GM19372 (cell line): Measurements from ENCODE around the gene KCNJ10.

Experiments
- ATAC-seq: cut with Tn5 transposase; IDR thresholded peaks from one replicate; pipeline ENCODE4 v1.9.1; 2021; ENCODE audit warnings: mild to moderate bottlenecking, low read depth, moderate library complexity; ENCODE audit not compliant: unreplicated experiment

The KCNJ10 gene

DNA sequence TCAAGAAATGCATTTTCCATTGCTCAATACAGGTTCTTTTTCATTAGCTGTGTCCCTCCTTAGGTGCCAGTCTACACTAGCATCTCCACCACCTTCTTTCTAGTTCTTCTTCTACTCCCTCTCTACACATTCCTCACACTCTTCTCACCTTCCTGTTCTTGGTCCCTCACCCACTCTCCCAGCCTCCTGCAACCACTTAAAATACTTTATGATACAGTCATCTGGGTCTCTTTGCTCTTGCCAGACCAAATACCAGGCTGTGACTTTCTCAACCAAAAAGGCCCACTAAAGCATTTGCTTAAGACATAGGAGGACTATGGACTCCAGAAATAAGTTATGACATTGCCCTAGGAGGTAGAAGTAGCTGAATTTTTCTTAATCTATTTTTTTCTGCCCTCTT is 73.3 kb downstream of the KCNJ10 start:
- no peak for ATAC-seq

DNA sequence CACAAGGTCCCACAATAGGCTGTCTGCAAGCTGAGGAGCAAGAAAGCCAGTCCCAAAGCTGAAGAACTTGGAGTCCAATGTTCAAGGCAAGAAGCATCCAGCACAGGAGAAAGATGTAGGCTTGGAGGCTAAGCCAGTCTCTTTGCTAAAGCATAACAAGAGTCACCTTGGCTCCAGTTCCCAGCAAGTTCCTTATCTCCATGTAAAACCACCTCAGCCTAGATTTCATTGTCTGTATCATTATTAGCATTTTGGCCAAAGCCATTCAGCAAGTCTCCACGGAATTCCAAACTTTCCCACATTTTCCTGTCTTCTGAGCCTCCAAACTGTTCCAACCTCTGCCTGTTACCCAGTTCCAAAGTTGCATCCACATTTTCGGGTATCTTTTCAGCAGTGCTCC is 75.1 kb downstream of the KCNJ10 start:
- no peak for ATAC-seq

DNA sequence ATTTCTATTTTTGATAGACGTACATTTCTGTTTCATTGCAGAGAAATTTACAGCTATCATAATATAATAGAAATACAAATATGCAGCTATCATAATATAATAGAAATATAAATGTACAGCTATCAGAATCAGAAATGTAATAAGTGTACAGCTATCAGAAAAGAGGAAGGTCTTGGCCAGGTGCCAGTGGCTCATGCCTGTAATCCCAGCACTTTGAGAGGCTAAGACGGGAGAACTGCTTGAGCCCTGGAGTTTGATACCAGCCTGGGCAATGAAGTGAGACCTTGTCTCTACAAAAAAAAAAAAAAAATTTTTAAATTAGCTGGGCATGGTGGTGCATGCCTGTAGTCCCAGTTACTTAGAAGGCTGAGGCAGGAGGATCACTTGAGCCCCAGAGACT is 76.0 kb downstream of the KCNJ10 start:
- no peak for ATAC-seq

DNA sequence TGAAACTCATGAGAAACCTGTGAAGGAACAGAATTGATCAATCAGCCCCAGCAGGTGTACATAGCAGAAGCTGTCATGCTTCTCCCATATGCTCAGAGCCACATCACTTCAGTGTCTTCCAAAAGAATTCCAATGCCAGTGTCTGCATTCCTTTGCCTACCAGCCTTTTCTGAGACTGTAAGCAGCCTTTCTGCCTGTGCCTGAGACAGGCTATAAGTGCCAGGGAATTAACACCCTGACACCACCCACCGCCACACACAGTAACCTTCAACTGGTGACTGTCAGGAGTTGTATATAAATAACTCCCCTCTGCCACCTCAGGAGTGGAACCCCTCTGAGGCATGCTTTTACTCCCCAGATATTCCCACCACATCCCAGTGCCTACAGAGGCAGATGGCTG is 77.8 kb downstream of the KCNJ10 start:
- ATAC-seq = no peak

DNA sequence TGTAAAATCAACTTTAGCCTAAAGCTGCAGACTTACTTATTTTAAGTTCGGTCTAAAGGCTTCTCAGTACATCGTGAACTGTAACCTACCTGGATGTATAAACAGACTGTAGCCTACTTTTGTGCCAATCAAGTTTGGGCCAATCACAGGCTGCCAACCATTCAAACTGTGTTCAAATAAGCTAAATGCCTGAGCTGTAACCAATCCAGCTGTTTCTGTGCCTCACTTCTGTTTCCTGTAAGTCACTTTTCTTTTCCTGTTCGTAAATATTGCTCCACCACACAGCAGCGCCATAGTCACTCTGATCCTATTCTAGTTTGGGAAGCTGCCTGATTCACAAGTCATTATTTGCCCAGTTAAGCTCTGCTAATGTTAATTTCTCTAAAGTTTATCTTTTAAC is 78.4 kb downstream of the KCNJ10 start:
- no peak for ATAC-seq

DNA sequence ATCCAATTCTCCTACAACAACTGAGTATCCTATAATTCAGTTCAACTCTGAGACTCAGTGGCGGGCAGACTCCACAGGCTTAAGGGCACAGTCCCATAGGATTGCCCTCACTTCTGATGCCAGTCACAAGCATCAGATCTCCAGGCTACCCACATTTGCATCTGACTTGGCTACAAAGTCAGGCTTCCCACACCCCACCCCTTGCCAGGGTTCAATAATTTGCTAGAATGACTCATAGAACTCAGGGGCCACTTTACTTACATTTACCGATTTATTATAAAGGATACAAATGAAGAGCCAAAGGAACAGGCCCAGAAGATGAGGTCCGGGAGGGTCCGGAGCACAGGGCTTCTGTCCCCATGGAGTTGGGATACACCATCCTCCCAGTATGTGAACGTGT is 80.0 kb downstream of the KCNJ10 start:
- no peak for ATAC-seq

DNA sequence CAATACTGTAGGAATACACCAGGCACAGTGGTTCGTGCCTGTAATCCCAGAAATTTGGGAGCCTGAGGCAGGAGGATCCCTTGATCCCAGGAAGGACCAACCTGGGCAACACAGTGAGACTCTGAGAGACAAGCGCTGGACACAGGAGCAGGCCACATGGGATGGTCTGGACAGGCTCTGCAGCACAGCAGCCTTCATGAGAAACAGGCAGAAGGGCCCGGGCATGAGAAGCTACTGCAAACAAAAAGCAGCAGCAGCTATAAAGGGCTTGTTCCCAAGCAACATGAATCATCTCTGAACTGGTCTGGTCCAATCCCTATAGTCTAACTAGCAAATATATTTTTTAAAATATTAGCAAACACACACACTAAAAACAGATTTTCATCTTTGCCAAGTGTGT is 80.4 kb downstream of the KCNJ10 start:
- ATAC-seq = no peak

DNA sequence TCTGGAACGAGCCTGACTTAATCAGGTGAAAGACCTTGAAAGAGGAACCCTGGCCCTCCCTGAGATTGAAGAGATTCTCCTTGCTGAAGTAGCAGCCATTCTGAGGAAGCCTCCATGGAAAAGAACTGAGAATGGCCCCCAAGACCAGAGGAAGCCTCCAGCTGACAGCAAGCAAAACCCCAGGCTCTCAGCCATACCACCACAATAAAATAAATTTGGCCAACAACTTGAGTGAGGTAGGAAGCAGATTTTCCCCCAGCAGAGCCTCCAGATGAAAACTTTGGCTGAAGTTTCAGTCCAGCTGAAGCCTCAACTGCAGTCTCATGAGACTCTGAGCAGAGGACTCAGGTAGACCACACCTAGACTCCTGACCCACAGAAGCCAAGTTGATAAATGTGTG is 82.0 kb downstream of the KCNJ10 start:
- no peak for ATAC-seq

DNA sequence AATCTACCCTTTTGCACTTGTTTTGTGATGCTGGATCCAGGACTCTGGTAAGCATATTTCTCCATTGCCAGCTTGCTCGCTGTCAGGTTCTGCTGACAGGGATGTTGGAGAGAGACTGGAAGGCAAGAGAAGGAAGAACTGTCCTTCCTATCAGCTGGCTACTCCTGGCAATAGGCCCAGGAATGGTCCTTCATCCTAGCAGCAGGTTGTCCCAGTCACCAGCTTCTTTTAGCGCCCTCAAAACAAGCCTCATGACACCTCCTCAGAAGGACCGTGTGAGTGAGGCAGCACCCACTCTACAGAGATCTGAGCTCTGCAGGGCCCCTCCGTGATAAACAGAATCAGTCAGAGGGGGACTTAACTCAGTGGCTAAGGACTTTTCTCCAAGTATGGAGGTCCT is 82.8 kb downstream of the KCNJ10 start:
- no peak for ATAC-seq

DNA sequence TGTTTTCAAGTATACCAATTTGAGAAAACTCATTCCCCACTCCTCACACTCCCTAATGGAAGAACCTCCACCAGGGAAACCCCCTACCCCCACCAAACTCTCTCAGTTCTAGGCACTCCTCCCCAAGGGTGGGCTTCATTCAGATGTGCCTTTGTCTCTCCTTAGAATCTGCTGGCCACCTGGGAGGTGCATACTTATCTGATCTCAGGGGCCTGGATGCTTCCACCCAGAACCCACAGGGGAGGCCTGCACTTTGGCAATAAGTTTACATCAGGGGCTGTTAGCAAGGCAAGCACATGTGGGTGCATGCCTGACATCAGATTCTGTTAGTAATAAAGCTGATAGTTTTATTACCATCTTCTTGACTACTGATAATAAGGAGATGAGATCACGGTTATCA is 83.4 kb downstream of the KCNJ10 start:
- no peak for ATAC-seq

DNA sequence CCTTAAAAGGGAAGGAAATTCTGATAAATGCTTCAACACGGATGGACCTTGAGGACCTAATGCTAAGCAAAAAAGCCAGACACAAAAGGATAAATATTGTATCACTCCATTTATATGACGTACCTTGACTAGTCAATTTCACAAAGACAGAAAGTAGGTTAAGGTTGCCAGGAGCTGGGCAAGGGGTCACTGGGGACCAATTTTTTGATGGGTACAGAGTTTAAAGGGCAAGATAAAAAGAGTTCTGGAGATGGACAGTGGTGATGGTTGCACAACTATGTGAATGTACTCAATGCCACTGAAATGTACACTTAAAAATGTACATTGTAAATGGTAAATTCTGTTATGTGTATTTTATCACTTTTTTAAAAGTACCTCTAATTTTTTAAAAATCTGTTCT is 83.9 kb downstream of the KCNJ10 start:
- ATAC-seq = no peak

DNA sequence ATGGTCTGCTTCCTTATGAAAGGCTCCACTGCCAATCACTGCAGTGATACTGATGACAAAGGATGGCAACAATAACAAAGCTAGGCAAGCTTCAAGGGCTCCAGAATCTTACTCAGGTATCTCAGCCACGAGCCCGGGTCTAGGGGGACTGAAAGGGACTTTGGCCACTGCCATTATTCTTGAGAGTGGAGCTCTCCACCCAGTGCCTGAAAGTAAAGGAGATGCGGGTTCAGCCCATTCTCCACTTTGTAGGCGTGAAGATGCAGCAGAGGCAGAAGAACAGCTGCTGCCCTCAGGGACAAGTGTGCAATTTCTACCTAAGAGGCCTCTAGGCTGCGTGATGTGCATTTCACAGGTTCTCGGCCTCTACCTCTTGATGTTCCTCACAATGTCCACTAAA is 84.5 kb downstream of the KCNJ10 start:
- no peak for ATAC-seq

DNA sequence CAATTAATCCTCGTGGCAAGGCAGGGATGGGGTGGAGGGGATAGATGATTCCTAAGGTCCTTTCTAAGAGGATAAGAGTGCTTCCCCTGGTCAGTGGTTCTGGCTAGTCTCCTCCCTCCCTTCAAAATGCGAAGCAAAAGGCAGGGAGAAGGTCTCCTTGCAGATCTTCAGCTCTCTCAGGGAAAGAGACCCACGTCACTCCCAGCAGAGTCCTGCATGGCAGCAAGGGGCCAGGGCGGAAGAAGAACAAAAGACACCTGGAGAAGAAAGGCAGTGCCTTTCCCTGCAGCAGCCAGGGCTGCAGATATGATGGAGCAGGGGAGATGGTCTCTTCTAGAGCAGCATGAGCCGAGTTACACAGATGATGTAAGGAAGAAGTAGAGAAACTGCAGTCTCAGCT is 86.3 kb downstream of the KCNJ10 start:
- no peak for ATAC-seq

DNA sequence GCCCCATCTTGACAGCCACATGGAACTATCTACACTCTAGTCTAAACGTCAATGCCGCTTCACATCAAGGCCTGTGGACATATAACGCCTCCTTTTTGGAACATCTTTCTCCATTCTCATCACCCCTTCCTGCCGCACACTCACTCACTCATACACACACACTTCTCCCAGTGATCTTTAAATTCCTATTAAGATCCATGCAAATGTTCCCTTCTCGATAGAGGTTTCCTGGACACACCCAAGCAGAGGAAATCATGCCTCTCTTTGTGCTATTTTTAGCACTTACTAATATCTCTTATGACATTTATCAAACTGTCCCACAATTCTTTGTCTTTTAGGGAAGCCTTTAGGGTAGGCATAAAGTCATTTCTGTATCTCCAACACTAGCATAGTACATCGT is 87.7 kb downstream of the KCNJ10 start:
- no peak for ATAC-seq

DNA sequence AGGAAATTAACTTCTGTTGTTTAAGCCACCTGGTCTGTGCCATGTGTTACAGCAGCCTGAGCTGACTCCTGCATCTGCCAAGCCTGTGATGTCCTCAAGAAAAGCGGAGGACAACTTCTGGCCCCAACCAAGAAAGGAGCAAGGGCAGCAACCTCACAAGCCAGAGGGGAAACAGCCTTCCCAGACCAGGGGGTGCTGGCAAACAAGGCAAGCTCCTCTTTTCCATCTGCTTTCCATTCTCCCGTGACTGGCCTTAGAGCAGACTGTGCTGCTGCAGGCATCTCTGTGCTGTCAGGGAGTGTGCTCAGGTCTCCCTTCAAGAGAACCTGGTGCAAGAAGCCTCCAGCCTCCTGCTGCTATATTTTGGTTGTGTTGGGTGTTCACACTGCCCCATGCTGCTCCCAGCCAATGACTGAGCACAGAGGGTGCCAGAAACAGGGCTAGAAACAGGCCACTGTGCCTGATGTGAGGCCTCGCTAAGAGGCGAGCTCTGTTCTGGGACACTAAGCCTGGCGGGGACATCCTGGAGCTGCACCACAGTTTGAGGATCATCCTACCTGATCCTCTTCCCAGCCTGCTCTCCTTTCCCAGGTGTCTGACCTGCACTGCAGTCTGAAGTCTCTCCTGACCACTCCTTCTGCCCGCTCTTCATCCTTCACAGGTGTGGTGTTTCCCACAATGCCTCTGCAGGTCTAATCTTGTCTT is 88.5 kb downstream of the KCNJ10 start:
- no peak for ATAC-seq

DNA sequence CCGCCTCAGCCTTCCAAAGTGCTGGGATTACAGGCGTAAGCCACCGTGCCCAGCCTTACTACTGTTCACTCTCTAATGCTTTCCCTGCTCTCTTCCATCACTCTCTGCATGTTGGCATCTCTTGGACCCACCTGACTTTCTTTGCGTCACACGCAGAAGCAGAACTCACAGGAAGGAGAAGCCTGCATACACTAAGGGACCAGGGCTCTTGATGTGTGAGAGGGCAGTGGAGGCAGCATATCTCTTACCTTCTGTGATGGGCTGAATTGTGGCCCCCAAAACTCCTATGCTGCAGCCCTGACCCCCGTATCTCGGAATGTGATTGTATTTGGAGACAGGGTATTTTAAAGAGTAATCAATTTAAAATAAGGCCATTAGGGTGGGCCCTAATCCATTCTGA is 89.2 kb downstream of the KCNJ10 start:
- no peak for ATAC-seq

DNA sequence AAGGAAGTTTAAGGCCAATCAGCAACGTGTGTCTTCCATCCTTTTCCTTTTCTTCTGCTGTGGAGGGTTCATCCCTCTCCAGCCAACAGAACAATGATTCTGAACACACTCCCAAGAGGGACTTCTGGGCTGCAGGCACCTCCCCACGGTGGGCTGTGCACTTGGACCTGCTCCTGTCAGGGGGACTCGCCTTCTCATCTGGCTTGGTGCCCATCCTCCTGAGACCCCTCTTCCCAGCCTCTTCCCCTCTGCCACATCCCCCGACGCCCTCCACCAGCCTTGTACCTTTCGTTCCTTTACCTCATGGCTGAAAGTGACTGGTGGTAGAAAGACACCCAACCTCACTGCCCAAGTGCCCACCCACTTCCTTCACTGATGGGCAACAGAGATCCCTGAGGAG is 89.9 kb downstream of the KCNJ10 start:
- no peak for ATAC-seq

DNA sequence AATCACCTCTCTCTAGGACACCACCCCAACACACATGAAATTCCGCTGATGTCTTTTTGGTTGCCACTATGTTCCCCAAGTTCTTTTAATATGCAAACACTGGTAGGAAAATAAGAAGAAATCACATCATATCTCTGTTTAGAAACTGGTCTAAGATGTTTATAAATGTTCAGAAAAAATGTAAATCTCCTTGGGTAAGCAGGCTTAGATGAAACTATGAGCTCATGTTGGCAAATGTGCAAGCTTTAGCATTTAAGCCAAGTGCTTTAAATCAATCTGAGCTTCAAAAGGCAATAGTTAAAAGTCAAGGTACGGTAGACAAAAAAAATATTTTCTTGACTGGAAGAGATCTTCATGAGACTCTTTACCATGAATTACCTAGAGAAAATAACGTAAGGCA is 90.7 kb downstream of the KCNJ10 start:
- ATAC-seq = no peak

DNA sequence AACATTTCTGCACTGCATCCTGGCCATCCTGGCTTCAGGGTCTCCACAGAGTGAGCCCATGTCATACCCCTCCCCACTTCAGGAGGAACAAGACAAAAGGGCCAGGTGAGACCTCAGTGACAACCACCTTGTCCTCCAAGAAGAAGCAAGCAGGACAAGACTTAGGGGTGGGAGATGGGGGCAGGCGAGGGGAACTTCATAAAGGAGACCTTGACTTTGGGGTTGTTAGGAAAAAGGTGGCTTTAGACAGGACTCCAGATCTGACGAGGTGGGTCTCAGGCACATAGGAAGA is 91.9 kb downstream of the KCNJ10 start:
- ATAC-seq = no peak

DNA sequence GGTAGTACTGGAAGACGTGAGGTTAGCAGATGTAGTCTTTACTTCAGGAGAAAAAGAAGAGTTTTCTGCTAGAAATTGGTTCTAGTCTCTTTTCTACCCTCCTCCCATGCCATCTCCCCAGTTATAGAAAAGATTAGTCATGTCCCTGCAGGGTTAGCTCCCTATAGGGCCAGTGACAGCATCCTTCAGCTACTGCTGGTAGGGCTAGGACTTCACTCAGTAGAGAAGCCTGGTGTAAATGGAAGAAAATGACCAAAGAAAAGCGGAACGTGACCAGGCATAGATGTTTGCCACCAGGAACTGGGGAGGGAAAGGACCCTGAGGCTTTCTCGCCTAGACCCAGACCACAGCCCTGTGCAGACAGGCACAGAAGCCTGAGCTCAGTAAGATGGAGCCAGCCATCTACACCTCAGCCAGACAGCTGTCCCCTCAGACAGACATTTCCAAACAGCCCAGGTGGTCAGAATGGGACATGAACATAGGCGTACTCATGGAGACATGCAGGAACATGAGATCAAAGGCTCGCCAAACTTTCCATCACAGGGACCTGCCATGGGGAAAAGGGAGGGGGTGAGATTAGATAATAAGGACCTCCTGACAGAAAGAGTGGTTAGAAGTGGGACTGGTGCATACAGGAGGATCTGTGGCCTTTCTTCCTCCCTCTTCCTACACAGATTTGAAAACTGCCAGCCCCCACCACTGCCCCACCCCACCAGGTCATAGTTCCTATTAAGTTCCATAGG is 92.4 kb downstream of the KCNJ10 start:
- no peak for ATAC-seq

DNA sequence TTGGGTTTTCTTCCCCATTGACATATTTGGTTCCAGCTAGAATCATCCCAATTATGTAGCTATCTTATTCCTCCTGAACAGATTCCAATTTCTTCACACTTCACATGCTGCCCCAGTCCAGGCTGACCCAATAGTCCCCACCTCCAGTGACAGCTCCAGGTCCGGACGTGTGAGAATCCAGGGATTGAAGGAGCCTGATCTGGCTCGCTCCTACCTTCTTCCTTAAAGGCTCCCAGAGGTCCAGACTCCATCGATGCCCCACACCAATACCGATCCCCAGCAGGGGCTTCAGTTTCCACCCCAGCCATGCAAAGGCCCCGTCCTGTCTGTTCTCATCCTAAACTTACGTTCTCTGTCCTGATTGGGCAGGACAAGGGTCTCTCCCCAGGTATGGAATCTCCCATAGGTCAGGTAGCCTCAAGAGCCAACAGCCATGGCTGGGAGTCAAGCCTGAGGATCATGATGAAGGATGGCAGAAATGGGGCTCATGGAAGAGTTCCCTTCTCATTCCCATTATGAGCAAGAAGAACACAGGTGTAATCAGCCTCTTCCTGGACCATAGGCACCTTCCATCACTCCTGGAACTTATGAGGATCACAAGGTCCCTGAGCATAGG is 95.5 kb downstream of the KCNJ10 start:
- no peak for ATAC-seq

DNA sequence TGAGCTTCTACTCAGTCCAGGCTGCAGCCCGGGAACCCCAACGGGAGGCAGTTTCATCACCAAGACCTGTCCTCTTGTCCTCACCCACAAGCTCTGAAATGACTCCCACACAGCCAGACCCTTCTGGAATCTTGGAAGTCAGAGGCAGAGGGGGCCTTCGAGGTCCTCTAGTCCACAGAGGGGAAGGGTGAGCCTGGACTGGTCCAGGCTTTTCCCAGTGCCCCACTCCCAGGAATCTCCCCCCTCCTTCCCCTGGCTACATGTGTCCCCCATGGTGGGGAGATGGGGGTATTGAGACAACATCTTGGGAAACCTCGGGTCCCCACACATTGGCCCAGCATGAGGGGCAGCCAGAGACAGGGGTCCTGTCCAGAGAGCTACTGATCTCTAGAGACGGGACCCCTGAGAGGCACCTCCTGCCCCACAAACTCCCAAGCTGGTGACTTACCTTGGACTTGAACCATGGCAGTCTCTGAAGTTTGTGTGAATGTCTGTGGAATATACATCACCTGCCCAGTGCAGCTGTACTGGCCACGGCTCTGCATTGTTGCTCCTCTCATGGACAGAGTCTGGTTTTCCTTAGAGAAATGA is 96.5 kb downstream of the KCNJ10 start:
- no peak for ATAC-seq
